ENCODE data around the gene FNDC3B. TPM values are rescaled to one million over a fixed set of nuclear protein-coding genes. Genes with fewer than 3 reads are reported as not detected.

FNDC3B gene
- 59.2 and 72.1 TPM in 2 replicates for total RNA-seq

GRCh38 chr3:172039436-172040077, at the start of gene FNDC3B:
Gene FNDC3B, plus strand, starts transcription at chr3:172039578. Its CDS starts 72,902 bp downstream, at chr3:172112480.

GRCh38 chr3:172447611-172448579, 408.5 kb downstream of the FNDC3B start, which contains the start of gene GHSR:
Gene GHSR, minus strand, starts transcription at chr3:172448456. Its CDS starts 43 bp downstream, at chr3:172448413.

Other genes with a start within 250 kb of the FNDC3B start
- 11.1 and 14.2 TPM in 2 replicates for gene PLD1, start 229.1 kb upstream of the FNDC3B start, total RNA-seq
- gene TMEM212, start 196.2 kb upstream of the FNDC3B start, total RNA-seq, result not detected in 2 replicates

Measured in mesangial cell (primary cell).